Endodermal cell (in vitro differentiated cells): ENCODE measurements around the gene PLEKHA1. TPM values are rescaled to one million over a fixed set of nuclear protein-coding genes. Genes with fewer than 3 reads are reported as not detected.
A peak's percentile ranks its signal among the peaks of the same experiment; 100 is the strongest.

ENCODE experiments used
- DNase-seq: peaks from one replicate; pipeline ENCODE4 v3.0.0-alpha.2; 2017
- H3K27ac ChIP-seq: 2 replicates; pipeline ENCODE4 v1.5.1; 2013; ENCODE audit warnings: mild to moderate bottlenecking, low read depth, low read length, moderate library complexity
- H3K27me3 ChIP-seq: 2 replicates; pipeline ENCODE4 v1.6.1; 2013; ENCODE audit warnings: mild to moderate bottlenecking, low read length, moderate library complexity; ENCODE audit not compliant: insufficient read depth, control insufficient read depth, poor library complexity, severe bottlenecking
- H3K36me3 ChIP-seq: 2 replicates; pipeline ENCODE4 v1.7.0; 2013; ENCODE audit warnings: mild to moderate bottlenecking, low read length, moderate library complexity; ENCODE audit not compliant: control insufficient read depth, insufficient read depth
- H3K4me1 ChIP-seq: one replicate; pipeline ENCODE4 v1.7.0; 2013; ENCODE audit warnings: low read length; ENCODE audit not compliant: control insufficient read depth, insufficient read depth
- H3K4me3 ChIP-seq: 2 replicates; pipeline ENCODE4 v1.5.1; 2013; ENCODE audit warnings: mild to moderate bottlenecking, low read length, moderate library complexity
- H3K9ac ChIP-seq: 2 replicates; pipeline ENCODE4 v1.6.1; 2013; ENCODE audit warnings: mild to moderate bottlenecking, low read length, moderate library complexity; ENCODE audit not compliant: poor library complexity, severe bottlenecking; ENCODE audit errors: extremely low read depth
- H3K9me3 ChIP-seq: 2 replicates; pipeline ENCODE4 v1.6.1; 2013; ENCODE audit warnings: mild to moderate bottlenecking, low read length, moderate library complexity; ENCODE audit not compliant: control insufficient read depth
- H3K27ac Mint-ChIP-seq: 2 replicates; pipeline ENCODE4 v1.8.0; 2020; ENCODE audit warnings: mixed read lengths
- H3K27me3 Mint-ChIP-seq: 2 replicates; pipeline ENCODE4 v1.8.0; 2021; ENCODE audit warnings: mild to moderate bottlenecking, mixed read lengths; ENCODE audit not compliant: insufficient read depth
- H3K36me3 Mint-ChIP-seq: 2 replicates; pipeline ENCODE4 v1.8.0; 2020; ENCODE audit warnings: low read depth, mixed read lengths
- H3K4me1 Mint-ChIP-seq: 2 replicates; pipeline ENCODE4 v1.8.0; 2020; ENCODE audit warnings: mixed read lengths
- H3K4me3 Mint-ChIP-seq: 2 replicates; pipeline ENCODE4 v1.8.0; 2020; ENCODE audit warnings: mild to moderate bottlenecking, moderate library complexity, mixed read lengths
- H3K9me3 Mint-ChIP-seq: 2 replicates; pipeline ENCODE4 v1.8.0; 2020; ENCODE audit warnings: mild to moderate bottlenecking, mixed read lengths
- CTCF ChIP-seq: fragments of 200-600 bp; sonication (generic); conservative IDR thresholded peaks from 2 replicates; pipeline ENCODE4 v1.5.0; 2021; ENCODE audit warnings: antibody characterized with exemption, mild to moderate bottlenecking
- WGBS, 2 experiments: methylation state at CpG; one replicate each; pipeline versions ENCODE4 v1.1.5 to v1.1.7; 2013; ENCODE audit warnings: missing lambda C conversion rate in 2 of 2, mixed read lengths in 1 of 2; ENCODE audit not compliant: insufficient coverage in 1 of 2, insufficient read length in 1 of 2; 5-methylcytosine and 5-hydroxymethylcytosine counted together
- total RNA-seq, 2 donors: library from RNA; stranded (reverse); fragmentation: NEBNext Ultra II Directional in 1 of 2; extraction: Animal tissue kit (Norgen Biotek cat#: 25700) in 1 of 2; gene quantifications; 2 replicates in 1 of 2; 3 replicates in 1 of 2; pipeline ENCODE4 v1.2.1, GENCODE V29; 2021

The PLEKHA1 gene
- total RNA-seq, 2 donors from 2014 or later: 29.6 to 49.0 TPM

GRCh38 chr10:122446668-122447423, 72.3 kb downstream of the PLEKHA1 start:
- Mint-ChIP-seq H3K4me1 (no peaks in the 10 kb centered on the region), H3K9me3 (peaks cover 16% of the 10 kb centered on the region), H3K27ac (no peak overlapping the region), H3K36me3 (no peaks in the 10 kb centered on the region), H3K4me3 (no peak overlapping the region), H3K27me3 (peaks cover 7% of the 10 kb centered on the region)
- H3K36me3 ChIP-seq: no peaks in the 10 kb centered on the region
- TF ChIP-seq CTCF: no peak
- 20 to 74% methylated on average over 1 to 2 of the region's 2 CpGs for WGBS, 2 experiments
- DNase-seq: peak; percentile 62
- H3K27ac ChIP-seq: no peak overlapping the region
- no peak overlapping the region for H3K4me3 ChIP-seq
- no peaks in the 10 kb centered on the region for H3K4me1 ChIP-seq
- H3K27me3 ChIP-seq: peaks cover 8% of the 10 kb centered on the region
- H3K9me3 ChIP-seq: peaks cover 13% of the 10 kb centered on the region
- no peak overlapping the region for H3K9ac ChIP-seq

- Mint-ChIP-seq H3K27me3 (peaks cover 7% of the 10 kb centered on the region), H3K4me3 (no peak overlapping the region), H3K27ac (no peak overlapping the region), H3K36me3 (no peaks in the 10 kb centered on the region), H3K4me1 (no peaks in the 10 kb centered on the region), H3K9me3 (peaks cover 16% of the 10 kb centered on the region)
- Histone ChIP-seq H3K27me3 (peaks cover 8% of the 10 kb centered on the region), H3K36me3 (no peaks in the 10 kb centered on the region), H3K9me3 (peaks cover 13% of the 10 kb centered on the region), H3K9ac (no peak overlapping the region), H3K27ac (no peak overlapping the region), H3K4me1 (no peaks in the 10 kb centered on the region), H3K4me3 (no peak overlapping the region)
- 92 to 100% methylated on average over 1 to 3 of the region's 3 CpGs for WGBS, 2 experiments
- TF ChIP-seq CTCF: no peak
- no peak for DNase-seq
These were observed 74.1 kb downstream of the PLEKHA1 start for GRCh38 chr10:122448600-122448999.

- Mint-ChIP-seq H3K4me1 (no peaks in the 10 kb centered on the region), H3K36me3 (no peaks in the 10 kb centered on the region), H3K4me3 (no peak overlapping the region), H3K9me3 (peaks cover 16% of the 10 kb centered on the region), H3K27ac (no peak overlapping the region), H3K27me3 (peaks cover 7% of the 10 kb centered on the region)
- H3K9ac ChIP-seq: no peak overlapping the region
- H3K4me1 ChIP-seq: no peaks in the 10 kb centered on the region
- peaks cover 8% of the 10 kb centered on the region for H3K27me3 ChIP-seq
- no peaks in the 10 kb centered on the region for H3K36me3 ChIP-seq
- TF ChIP-seq CTCF: no peak
- WGBS, 2 experiments: 86 to 95% methylated on average over 2 to 4 of the region's 4 CpGs
- no peak overlapping the region for H3K27ac ChIP-seq
- DNase-seq: no peak
- H3K4me3 ChIP-seq: no peak overlapping the region
- H3K9me3 ChIP-seq: peaks cover 13% of the 10 kb centered on the region
These were observed 74.6 kb downstream of the PLEKHA1 start for GRCh38 chr10:122449153-122449552.
